H9 (cell line): ENCODE results near the gene LEMD3. TPM values are rescaled to one million over a fixed set of nuclear protein-coding genes. Genes with fewer than 3 reads are reported as not detected.

Experiments
- DNase-seq: peaks from one replicate; pipeline ENCODE4 v3.0.0-alpha.2; 2017
- H2AFZ ChIP-seq: one replicate; pipeline ENCODE4 v1.6.1; 2013; ENCODE audit warnings: mild to moderate bottlenecking, low read length, control low read depth, moderate library complexity
- H2AK5ac ChIP-seq: 2 replicates; pipeline ENCODE4 v1.6.1; 2013; ENCODE audit warnings: low read length, control low read depth, mixed read lengths; ENCODE audit not compliant: insufficient read length
- H2BK120ac ChIP-seq: one replicate; pipeline ENCODE4 v1.6.1; 2013; ENCODE audit warnings: low read depth, mild to moderate bottlenecking, low read length, control low read depth, inconsistent platforms; ENCODE audit not compliant: poor library complexity, severe bottlenecking
- H2BK12ac ChIP-seq: 2 replicates; pipeline ENCODE4 v1.6.1; 2013; ENCODE audit warnings: low read length, control low read depth, mixed read lengths, low read depth; ENCODE audit not compliant: insufficient read length
- H2BK15ac ChIP-seq: 2 replicates; pipeline ENCODE4 v1.6.1; 2013; ENCODE audit warnings: low read depth, low read length, control low read depth
- H2BK20ac ChIP-seq: one replicate; pipeline ENCODE4 v1.6.1; 2013; ENCODE audit warnings: low read depth, mild to moderate bottlenecking, low read length, control low read depth, inconsistent platforms; ENCODE audit not compliant: poor library complexity, severe bottlenecking
- H2BK5ac ChIP-seq: 2 replicates; pipeline ENCODE4 v1.6.1; 2013; ENCODE audit warnings: low read length, control low read depth, mixed read lengths; ENCODE audit not compliant: insufficient read length
- H3K14ac ChIP-seq: 2 replicates; pipeline ENCODE4 v1.6.1; 2013; ENCODE audit warnings: low read length, control low read depth; ENCODE audit not compliant: insufficient read depth
- H3K18ac ChIP-seq: 2 replicates; pipeline ENCODE4 v1.6.1; 2013; ENCODE audit warnings: low read depth, mild to moderate bottlenecking, mixed read lengths, low read length, control low read depth; ENCODE audit not compliant: insufficient read length
- H3K23ac ChIP-seq: 2 replicates; pipeline ENCODE4 v1.6.1; 2013; ENCODE audit warnings: low read length, control low read depth, mixed read lengths, low read depth; ENCODE audit not compliant: insufficient read length
- H3K23me2 ChIP-seq: 2 replicates; pipeline ENCODE4 v1.6.1; 2013; ENCODE audit warnings: low read depth, mild to moderate bottlenecking, mixed read lengths, low read length, control low read depth; ENCODE audit not compliant: insufficient read length, poor library complexity, severe bottlenecking
- H3K27ac ChIP-seq: 2 replicates; pipeline ENCODE4 v1.5.1; 2013; ENCODE audit warnings: low read length, control low read depth, mixed read lengths, low read depth; ENCODE audit not compliant: insufficient read length
- H3K27me3 ChIP-seq: 2 replicates; pipeline ENCODE4 v1.6.1; 2013; ENCODE audit warnings: low read length, control low read depth, inconsistent platforms; ENCODE audit not compliant: insufficient read depth
- H3K4ac ChIP-seq: 2 replicates; pipeline ENCODE4 v1.6.1; 2013; ENCODE audit warnings: low read depth, mild to moderate bottlenecking, control low read depth, inconsistent platforms, low read length, moderate library complexity
- H3K4me1 ChIP-seq: 2 replicates; pipeline ENCODE4 v1.6.1; 2013; ENCODE audit warnings: low read length, control low read depth, inconsistent platforms; ENCODE audit not compliant: insufficient read depth
- H3K4me2 ChIP-seq: 2 replicates; pipeline ENCODE4 v1.6.1; 2013; ENCODE audit warnings: low read length, control low read depth, mixed read lengths; ENCODE audit not compliant: insufficient read length, insufficient read depth
- H3K56ac ChIP-seq: 2 replicates; pipeline ENCODE4 v1.6.1; 2013; ENCODE audit warnings: low read depth, mild to moderate bottlenecking, mixed read lengths, low read length, control low read depth; ENCODE audit not compliant: insufficient read length
- H3K79me1 ChIP-seq: 2 replicates; pipeline ENCODE4 v1.6.1; 2013; ENCODE audit warnings: low read depth, mild to moderate bottlenecking, moderate library complexity, low read length, control low read depth, inconsistent platforms; ENCODE audit not compliant: insufficient read depth, poor library complexity, severe bottlenecking
- H3K79me2 ChIP-seq: 2 replicates; pipeline ENCODE4 v1.6.1; 2013; ENCODE audit warnings: low read length, control low read depth, inconsistent platforms; ENCODE audit not compliant: insufficient read depth
- H3K9ac ChIP-seq: 2 replicates; pipeline ENCODE4 v1.6.1; 2013; ENCODE audit warnings: low read length, control low read depth, mixed read lengths; ENCODE audit not compliant: insufficient read length; ENCODE audit errors: extremely low read depth
- H3K9me3 ChIP-seq: one replicate; pipeline ENCODE4 v1.6.1; 2013; ENCODE audit warnings: low read depth, low read length, inconsistent platforms; ENCODE audit not compliant: control insufficient read depth
- H3T11ph ChIP-seq: one replicate; pipeline ENCODE4 v1.6.1; 2013; ENCODE audit warnings: mild to moderate bottlenecking, low read length, control low read depth, inconsistent platforms
- H4K20me1 ChIP-seq: one replicate; pipeline ENCODE4 v1.6.1; 2013; ENCODE audit not compliant: control insufficient read depth, insufficient read length, insufficient read depth
- H4K5ac ChIP-seq: 2 replicates; pipeline ENCODE4 v1.6.1; 2013; ENCODE audit warnings: low read depth, mild to moderate bottlenecking, mixed read lengths, low read length, control low read depth; ENCODE audit not compliant: insufficient read length
- H4K8ac ChIP-seq: replicated peaks from 2 replicates; pipeline ENCODE4 v1.6.1; 2013; ENCODE audit warnings: low read length, control low read depth, mixed read lengths, low read depth; ENCODE audit not compliant: insufficient read length
- H4K91ac ChIP-seq: 2 replicates; pipeline ENCODE4 v1.6.1; 2013; ENCODE audit warnings: low read depth, mild to moderate bottlenecking, moderate library complexity, mixed read lengths, low read length, control low read depth; ENCODE audit not compliant: insufficient read length
- H3K27ac Mint-ChIP-seq, 3 experiments: 2 replicates in 2 of 3; 3 replicates in 1 of 3; pipeline ENCODE4 v1.8.0; 2020 to 2021; ENCODE audit warnings: mixed read lengths in 3 of 3, mild to moderate bottlenecking in 1 of 3, moderate library complexity in 1 of 3
- H3K27me3 Mint-ChIP-seq: 2 replicates; pipeline ENCODE4 v1.8.0; 2021; ENCODE audit warnings: low read depth, mild to moderate bottlenecking, moderate library complexity, mixed read lengths
- H3K36me3 Mint-ChIP-seq, 3 experiments: 2 replicates in 2 of 3; 3 replicates in 1 of 3; pipeline ENCODE4 v1.8.0; 2020 to 2021; ENCODE audit warnings: low read depth in 3 of 3, mixed read lengths in 3 of 3; ENCODE audit not compliant: insufficient read depth in 1 of 3
- H3K4me1 Mint-ChIP-seq, 2 experiments: 2 replicates each; pipeline ENCODE4 v1.8.0; 2020; ENCODE audit warnings: mixed read lengths in 2 of 2
- H3K4me3 Mint-ChIP-seq, 2 experiments: 2 replicates in 1 of 2; 3 replicates in 1 of 2; pipeline ENCODE4 v1.8.0; 2020 to 2021; ENCODE audit warnings: mild to moderate bottlenecking in 2 of 2, mixed read lengths in 2 of 2, moderate library complexity in 1 of 2
- H3K9me3 Mint-ChIP-seq, 2 experiments: 2 replicates in 1 of 2; 3 replicates in 1 of 2; pipeline ENCODE4 v1.8.0; 2020; ENCODE audit warnings: mild to moderate bottlenecking in 2 of 2, mixed read lengths in 2 of 2, moderate library complexity in 1 of 2
- CTCF ChIP-seq: fragments of 200-600 bp; sonication (generic); conservative IDR thresholded peaks from 3 replicates; pipeline ENCODE4 v1.8.0; 2021; ENCODE audit warnings: antibody characterized with exemption, mild to moderate bottlenecking
- WGBS: extraction: QIAGEN DNeasy Blood & Tissue Kit; methylation state at CpG from one replicate; pipeline ENCODE4 v1.1.7; 2013; ENCODE audit warnings: missing lambda C conversion rate, low lambda C conversion rate, mixed read lengths; ENCODE audit not compliant: insufficient read length; ENCODE audit errors: extremely low coverage; 5-methylcytosine and 5-hydroxymethylcytosine counted together
- total RNA-seq: library from RNA; stranded (reverse); gene quantifications from 2 replicates; pipeline ENCODE4 v1.2.1, GENCODE V29; 2021

LEMD3 gene
- total RNA-seq, 1 experiment from 2014 or later: 38.1 TPM

- Mint-ChIP-seq H3K4me1 (no peaks in the 10 kb centered on the region), H3K27ac (no peak overlapping the region), H3K36me3 (no peaks in the 10 kb centered on the region), H3K4me3 (no peak overlapping the region), H3K27me3 (peaks cover 35% of the 10 kb centered on the region), H3K9me3 (no peaks in the 10 kb centered on the region)
- no peak overlapping the region for H2AFZ ChIP-seq
- no peaks in the 10 kb centered on the region for H3K79me1 ChIP-seq
- no peak overlapping the region for H3K27ac ChIP-seq
- no peak overlapping the region for H2BK20ac ChIP-seq
- H3K23ac ChIP-seq: no peak overlapping the region
- no peak overlapping the region for H2BK12ac ChIP-seq
- no peak overlapping the region for H3K4me2 ChIP-seq
- no peaks in the 10 kb centered on the region for H3K79me2 ChIP-seq
- H3K4me1 ChIP-seq: no peaks in the 10 kb centered on the region
- no peak overlapping the region for H2BK120ac ChIP-seq
- no peak overlapping the region for H3T11ph ChIP-seq
- DNase-seq: no peak
- no peaks in the 10 kb centered on the region for H4K20me1 ChIP-seq
- no peak overlapping the region for H4K8ac ChIP-seq
- no peak overlapping the region for H3K56ac ChIP-seq
- no peak overlapping the region for H4K91ac ChIP-seq
- no peak overlapping the region for H3K18ac ChIP-seq
- no peak overlapping the region for H3K9ac ChIP-seq
- no peak overlapping the region for H3K4ac ChIP-seq
- H2BK15ac ChIP-seq: no peak overlapping the region
- no peak overlapping the region for H4K5ac ChIP-seq
- no peak overlapping the region for H2BK5ac ChIP-seq
- no peak overlapping the region for H2AK5ac ChIP-seq
- no CpG with 5 or more reads among the region's 1 CpG for WGBS
- no peaks in the 10 kb centered on the region for H3K23me2 ChIP-seq
- no peak overlapping the region for H3K14ac ChIP-seq
- no peak for TF ChIP-seq CTCF
- H3K27me3 ChIP-seq: no peaks in the 10 kb centered on the region
- no peaks in the 10 kb centered on the region for H3K9me3 ChIP-seq
These were observed 6.8 kb upstream of the LEMD3 start for GRCh38 chr12:65162609-65163008.
